NOMO-1 (cell line): ENCODE data around the gene ADGRG4.
"Not testable (repeated sequence)": the region's sequence is repeated elsewhere in the genome, so short reads cannot be mapped to it uniquely, and the experiment has no call there.

ENCODE experiments used
- DNase-seq, 2 experiments: peaks; one replicate each; lab custom pipeline; 2025; ENCODE audit not compliant: unreplicated experiment in 2 of 2; lab: John Stamatoyannopoulos, UW

ADGRG4 gene, protein sequence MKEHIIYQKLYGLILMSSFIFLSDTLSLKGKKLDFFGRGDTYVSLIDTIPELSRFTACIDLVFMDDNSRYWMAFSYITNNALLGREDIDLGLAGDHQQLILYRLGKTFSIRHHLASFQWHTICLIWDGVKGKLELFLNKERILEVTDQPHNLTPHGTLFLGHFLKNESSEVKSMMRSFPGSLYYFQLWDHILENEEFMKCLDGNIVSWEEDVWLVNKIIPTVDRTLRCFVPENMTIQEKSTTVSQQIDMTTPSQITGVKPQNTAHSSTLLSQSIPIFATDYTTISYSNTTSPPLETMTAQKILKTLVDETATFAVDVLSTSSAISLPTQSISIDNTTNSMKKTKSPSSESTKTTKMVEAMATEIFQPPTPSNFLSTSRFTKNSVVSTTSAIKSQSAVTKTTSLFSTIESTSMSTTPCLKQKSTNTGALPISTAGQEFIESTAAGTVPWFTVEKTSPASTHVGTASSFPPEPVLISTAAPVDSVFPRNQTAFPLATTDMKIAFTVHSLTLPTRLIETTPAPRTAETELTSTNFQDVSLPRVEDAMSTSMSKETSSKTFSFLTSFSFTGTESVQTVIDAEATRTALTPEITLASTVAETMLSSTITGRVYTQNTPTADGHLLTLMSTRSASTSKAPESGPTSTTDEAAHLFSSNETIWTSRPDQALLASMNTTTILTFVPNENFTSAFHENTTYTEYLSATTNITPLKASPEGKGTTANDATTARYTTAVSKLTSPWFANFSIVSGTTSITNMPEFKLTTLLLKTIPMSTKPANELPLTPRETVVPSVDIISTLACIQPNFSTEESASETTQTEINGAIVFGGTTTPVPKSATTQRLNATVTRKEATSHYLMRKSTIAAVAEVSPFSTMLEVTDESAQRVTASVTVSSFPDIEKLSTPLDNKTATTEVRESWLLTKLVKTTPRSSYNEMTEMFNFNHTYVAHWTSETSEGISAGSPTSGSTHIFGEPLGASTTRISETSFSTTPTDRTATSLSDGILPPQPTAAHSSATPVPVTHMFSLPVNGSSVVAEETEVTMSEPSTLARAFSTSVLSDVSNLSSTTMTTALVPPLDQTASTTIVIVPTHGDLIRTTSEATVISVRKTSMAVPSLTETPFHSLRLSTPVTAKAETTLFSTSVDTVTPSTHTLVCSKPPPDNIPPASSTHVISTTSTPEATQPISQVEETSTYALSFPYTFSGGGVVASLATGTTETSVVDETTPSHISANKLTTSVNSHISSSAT (N-terminal part only)

DNA sequence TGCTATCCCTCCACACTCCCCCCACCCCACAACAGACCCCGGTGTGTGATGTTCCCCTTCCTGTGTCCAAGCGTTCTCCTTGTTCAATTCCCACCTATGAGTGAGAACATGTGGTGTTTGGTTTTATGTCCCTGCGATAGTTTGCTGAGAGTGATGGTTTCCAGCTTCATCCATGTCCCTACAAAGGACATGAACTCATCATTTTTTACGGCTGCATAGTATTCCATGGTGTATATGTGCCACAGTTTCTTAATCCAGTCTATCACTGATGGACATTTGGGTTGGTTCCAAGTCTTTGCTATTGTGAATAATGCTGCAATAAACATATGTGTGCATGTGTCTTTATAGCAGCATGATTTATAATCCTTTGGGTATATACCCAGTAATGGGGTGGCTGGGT lies at the start of gene ADGRG4:
ADGRG4 (plus strand) TSS at position 243 of the 400 bp plus-strand sequence. CDS start 7,815 bp downstream, outside the sequence.
- not testable (repeated sequence) for DNase-seq

DNA sequence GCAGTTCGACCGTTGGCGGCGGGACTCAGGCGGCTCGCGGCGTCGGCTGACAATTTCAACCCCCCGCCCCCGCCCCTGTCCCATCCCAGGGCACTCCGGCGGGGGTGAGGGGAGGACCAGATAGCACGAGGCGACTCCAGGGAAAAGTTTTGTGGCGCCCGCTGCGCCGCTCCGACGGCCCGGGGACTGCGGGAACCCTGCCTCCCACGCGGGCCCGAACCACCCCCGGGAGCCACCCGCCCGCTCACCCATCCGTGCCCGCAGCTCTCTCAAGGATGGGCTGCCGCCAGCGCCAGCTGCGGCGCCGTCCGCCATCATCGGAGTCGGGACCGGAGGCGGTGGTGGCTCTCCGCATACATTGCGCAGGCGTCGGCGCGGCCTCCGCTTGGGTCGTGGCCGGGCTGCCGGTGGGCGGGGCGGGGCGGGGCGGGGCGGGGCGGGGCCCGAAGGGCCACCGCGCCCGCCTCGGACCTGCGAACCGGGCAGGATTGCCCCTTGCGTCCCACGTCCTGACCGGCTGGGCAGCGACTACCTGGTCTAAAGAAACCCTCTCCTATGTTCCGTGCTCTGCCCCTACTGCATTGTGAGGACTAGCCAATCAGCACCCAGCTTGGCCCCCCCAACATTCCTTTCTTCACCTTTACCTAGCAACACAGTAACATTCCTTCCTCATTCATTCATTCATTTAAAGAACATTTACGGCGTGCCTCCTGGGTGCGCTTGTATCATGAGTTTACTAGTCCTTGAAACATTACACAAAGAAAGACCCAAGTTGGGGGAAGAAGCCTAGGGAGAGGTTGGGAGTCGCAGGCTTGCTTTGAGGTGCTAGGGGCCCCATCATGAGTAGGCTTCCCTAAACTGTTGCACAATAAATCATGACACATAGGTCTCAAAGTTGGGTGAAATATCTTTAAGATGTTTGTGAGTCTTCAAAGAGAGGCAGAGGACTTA lies 49.4 kb upstream of the ADGRG4 start, which contains the start of gene MAP7D3:
MAP7D3 (minus strand) TSS at position 360 of the 951 bp plus-strand sequence; CDS start at position 318, 42 bp downstream.
- DNase-seq = peak; percentile 30 to 31

DNA sequence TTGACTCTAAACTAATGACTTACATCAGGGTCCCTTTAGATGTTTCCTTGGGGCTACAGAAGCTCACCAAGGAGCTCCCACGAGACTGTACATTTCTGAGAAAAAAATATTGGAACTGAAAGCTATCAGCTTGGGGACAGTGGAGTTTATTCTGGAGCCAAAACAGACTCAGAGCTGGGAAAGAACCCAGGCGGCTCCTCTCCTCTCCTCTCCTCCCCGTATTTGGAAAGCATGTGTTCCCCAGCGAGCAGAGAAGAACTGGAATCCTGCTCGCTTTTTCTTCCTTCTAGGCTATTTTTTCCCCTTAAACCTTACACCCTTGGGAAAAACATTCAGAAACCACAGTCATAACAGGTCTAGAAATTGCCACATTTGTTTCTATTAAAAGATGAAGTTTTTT lies 45.2 kb upstream of the ADGRG4 start:
- DNase-seq = no peak

DNA sequence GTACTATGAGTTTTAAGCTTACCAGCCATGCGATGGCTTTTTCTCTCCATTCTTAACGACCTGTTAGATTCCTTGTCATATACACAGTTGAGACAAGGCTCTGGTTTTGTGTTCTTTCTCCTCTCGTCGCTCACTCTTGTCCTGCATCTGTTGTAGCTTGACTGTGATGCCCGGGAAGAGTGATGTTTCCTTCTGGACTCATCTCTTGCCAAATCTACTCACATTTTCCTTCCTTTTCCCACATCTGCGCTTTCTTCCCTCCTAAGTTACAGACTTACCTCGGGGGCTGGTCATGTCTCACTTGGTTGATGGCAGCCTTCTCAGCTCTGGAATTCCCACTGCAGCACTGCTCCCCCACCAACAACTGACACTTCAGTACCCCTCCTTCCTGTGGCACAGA lies 44.7 kb upstream of the ADGRG4 start:
- no peak for DNase-seq

DNA sequence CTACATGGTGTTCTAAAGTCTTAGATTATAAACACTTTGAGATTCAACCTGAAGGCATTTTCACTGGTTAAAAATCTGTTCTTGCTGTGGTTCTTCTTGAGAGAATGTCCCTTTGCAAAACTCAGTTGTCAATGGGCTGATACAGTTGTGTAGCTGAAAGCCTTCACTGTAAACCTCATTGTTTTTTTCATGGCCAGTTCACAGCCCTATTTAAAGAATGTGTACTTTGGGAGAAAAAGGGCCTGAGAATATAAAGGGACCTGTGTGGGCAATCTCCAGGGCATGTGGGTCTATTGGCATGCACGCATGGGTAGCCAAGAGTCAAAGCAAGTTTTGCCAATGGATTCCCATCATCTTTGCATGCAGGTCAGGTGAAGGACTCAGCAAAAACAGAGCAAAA lies 41.8 kb upstream of the ADGRG4 start:
- no peak for DNase-seq

DNA sequence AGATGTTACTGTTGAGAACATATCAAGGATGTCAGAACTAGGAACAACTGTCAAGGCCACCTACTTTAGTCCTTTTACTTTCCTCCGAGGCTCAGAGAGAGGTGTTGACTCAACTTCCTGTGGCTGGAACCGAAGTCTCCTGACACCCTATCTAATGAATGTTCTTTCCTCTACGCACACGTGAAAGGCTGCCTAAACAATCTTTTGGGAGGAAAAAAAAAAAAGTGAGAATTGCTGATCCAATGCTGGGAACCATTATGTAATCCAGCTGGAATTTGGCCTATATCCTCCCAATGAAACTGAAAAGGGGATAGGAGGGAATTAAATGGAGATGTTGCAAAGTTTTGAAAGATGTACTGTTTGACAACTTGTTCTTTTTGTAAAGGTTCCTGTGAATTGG lies 41.2 kb upstream of the ADGRG4 start:
- DNase-seq = no peak

DNA sequence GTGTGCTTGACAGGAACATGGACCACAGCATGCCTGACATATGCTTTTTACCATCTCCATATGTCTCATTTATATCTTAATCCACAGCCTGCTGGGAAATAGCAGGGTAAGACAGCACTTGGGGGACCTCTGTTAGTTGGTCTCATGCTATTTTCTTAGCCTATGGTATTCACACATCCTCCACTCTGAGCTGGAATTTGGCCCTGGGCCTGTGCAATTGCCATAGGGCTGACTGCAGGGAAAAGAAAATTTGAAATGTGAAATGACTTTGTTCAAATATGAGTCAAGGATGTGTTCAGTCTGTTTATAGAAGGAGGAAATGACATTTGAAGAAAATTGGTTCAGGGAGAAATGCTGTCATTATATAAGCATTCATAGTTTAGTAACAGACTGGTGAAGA lies 40.0 kb upstream of the ADGRG4 start:
- peak in 1 of 2 experiments; percentile 8 for DNase-seq

DNA sequence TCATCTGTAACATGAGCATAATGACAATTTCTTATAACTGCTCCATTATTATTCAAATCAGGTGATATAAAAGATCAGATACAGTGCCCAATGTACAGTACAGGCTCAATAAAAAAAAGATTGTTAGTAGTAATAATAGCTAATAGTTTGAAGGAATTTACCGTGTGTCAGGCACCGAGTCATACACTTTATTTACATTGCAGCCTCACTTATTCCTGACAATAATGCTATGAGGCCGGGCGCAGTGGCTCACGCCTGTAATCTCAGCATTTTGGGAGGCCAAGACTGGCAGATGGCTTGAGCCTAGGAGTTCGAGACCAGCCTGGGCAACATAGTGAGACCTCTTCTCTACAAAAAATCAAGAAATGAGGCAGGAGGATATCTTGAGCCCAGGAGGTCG lies 39.4 kb upstream of the ADGRG4 start:
- DNase-seq = no peak

DNA sequence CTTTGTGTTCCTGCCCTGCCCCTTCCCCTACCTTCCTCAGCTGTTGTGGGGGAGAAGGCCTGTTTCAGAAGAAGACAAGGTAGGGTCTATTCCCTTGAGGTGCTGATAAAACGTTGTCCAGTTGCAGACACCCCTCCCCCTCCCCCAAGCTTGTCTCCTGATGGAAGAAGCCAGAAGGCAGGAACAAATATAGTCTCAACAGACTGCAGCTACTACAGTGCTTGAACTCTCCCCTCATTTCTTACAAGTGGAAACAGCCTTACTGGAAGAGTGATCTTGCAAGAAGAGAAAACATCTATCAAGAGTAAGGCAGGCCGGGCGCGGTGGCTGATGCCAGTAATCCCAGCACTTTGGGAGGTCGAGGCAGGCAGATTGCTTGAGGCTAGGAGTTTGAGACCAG lies 38.5 kb upstream of the ADGRG4 start:
- DNase-seq = no peak

DNA sequence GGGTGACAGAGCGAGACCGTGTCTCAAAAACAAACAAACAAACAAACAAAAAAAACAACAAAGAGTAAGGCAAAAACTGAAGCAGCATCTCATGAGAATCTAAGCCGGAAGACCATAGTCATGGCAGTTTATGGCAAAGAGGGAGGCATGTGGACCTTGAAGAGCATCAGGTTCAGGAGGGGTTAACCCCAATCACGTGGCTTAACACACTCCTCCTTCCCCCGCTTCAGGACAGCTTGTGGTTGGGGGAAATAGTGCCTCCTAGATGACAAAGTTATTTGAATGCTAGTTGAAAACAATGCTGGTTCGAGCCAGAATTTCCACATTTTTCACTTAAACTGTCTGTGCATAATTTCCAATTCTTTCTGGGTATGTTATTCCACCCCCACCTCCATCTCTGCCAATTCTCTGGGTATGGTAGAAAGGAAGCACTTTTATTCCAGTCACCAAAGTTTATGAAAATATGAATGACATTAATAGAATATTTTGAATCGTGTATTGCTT lies 37.9 kb upstream of the ADGRG4 start:
- DNase-seq = no peak

DNA sequence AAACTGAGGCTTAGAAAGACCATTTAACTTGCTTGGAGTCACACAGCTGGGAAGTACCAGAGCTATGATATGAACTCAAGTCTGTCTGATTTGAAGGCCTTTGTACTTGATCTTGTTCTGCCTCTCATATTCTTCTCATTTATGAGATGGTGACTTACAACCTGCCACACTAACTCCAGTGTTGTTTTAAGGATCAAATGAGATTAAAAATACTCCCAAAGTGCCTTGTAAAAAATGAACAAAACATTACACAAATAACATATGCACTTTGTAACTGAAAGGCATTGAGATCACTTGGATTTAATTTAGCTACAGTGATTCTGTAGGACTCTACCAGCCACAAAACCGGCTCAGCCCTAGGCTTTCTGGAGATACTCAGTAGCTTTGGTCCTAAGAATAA lies 33.9 kb upstream of the ADGRG4 start:
- no peak for DNase-seq

DNA sequence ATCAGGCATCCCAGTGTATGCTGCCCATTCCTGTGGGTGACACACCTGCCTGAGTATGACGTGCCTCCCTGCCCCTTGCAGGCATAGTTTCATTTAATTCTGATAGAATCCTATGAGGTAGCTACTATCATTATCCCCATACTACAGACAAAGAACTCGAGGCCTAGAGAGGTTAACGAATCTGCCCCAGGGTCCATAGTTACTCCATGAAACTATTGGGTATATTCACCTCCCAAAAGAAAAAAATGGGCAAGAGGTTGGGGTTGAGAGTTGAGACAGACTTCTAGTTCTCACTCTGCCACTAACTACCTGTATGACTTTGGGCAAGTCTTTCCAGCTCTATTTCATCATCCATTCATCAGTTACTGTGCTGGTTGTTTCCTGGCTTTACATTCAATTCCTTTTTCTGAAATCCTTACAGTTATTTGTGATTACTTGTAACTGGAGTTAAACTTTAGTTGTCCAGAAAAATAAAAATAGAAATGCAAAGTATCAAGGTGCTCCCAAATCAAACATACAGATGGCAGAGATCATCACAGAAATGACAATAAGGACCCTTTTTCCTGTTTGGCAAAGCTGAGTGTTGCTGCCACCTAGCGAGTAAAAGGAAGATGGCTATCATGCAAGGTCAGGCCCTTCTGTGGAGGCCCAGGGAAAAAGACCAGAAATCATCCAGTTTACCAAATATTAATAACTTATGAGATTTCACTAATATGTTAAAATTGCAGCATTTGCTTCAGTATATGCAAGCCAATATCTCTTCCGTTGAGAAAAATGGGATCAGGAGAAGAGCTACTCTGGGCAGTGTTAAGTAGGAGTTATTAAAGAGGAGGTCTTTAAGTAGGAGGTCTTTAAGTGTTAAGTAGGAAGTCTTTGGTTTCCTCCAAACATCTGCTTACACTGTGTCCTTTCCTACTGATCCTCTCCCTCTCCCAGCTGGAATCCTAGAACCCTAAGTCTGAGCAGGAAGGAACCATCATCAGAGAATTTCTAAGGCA lies 32.4 kb upstream of the ADGRG4 start:
- peak; percentile 33 to 34 for DNase-seq

DNA sequence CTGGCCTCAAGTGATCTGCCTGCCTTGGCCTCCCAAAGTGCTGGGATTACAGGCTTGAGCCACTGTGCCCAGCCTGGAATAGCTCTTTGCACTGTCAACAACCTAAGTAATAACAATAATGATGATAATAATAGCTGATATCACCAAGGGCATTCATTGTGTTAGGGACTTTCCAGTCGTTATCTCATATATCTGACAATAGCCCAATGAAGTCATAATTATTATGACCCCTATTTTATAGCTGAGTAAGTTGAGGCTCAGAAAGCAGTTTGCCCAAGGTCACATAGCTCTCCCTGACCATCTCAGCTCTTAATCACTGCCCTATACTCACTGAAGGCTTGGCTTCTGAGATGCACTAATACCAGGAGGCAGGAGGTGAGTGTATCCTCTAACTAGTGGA lies 30.8 kb upstream of the ADGRG4 start:
- no peak for DNase-seq

DNA sequence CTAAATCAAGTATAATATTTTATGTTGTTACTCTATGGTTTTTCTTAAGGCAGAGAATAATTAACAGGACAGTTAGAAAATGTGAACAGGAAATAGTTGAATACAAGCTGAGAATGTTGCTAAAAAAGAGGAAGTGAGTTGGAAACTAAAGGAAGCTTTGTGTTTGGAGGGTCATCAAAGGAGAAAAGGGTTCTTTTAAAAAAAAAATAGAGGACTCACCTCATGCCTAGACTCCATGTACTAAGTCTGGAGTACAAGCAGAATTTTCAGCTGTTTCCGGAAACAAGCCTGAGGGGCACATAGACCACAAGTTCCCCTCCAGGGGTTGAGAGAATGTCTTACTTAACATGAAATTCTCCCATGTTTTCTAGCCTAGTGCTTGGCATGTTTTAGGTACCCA lies 29.5 kb upstream of the ADGRG4 start:
- peak; percentile 14 to 80 for DNase-seq

DNA sequence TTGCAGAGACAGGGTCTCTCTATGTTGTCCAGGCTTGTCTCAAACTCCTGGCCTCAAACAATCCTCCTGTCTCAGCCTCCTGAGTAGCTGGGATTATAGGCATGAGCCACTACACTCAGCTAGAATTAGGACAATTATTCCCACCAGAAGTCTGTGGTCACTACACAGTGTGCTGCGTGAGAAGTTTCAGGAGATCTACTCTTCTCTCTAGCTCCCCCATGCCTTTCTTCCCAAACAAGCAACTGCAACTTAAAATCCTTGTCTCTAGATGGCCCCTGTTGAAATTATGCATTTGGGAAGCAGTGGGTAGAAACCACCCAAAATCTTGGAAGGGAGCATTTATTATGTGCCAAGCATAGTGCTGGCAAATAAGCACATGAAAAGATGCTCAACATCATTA lies 28.4 kb upstream of the ADGRG4 start:
- DNase-seq = no peak

DNA sequence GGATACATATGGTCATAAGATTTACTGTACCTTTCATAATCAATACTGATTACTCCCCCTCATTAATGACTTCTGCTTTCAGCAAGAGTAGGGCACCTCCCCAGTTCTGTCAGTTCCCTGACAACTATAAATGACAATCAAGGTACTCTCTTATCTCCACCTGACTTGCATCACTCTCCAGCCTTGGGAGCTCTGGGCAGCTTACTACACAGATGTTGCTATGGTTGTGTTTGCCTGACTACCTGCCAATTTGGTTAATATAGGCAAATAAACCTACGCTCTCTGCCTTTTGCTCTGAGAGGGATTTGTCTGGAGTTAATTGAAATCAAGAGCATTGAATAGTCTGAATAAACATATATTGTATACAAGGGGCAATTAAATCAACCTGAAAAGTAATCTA lies 26.8 kb upstream of the ADGRG4 start:
- no peak for DNase-seq

DNA sequence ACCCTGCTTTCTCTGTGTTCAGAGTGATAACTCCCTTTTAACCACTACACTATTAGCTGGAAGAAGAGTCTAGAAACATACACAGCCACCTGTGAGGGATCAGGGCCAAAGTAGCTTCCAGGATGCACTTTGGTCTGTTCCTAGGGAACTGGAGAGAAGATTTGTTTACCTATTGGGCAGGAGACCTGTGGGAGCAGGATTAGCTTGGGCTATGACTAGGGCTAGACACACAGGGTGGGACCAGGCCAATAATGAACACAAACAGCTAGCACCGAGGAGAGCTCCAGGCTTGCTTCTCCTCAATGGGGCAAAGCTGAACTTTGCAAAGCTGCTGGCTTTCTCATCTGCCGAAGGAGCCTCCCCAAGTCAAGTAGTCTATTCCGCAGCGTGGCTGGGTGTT lies 25.2 kb upstream of the ADGRG4 start:
- no peak for DNase-seq

DNA sequence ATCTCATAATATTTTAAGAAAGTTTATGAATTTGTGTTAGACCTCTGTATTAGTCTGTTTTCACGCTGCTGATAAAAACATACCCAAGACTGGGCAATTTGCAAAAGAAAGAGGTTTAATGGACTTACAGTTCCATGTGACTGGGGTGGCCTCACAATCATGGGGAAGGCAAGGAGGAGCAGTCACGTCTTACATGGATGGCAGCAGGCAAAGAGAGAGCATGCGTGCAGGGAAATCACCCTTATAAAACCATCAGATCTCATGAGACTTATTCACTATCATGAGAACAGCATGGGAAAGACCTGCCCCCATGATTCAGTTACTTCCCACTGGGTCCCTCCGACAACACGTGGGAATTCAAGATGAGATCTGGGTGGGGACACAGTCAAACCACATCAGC lies 14.4 kb upstream of the ADGRG4 start:
- not testable (repeated sequence) for DNase-seq
